ENCODE data around the gene ADGRF1.
"Not testable (repeated sequence)": the region's sequence is repeated elsewhere in the genome, so short reads cannot be mapped to it uniquely, and the experiment has no call there.

The ADGRF1 gene

GRCh38 chr6:47061309-47062300 lies 19.5 kb upstream of the ADGRF1 start:
- no peak for DNase-seq

- no peak for DNase-seq
Measured at GRCh38 chr6:47059216-47059885, 17.2 kb upstream of the ADGRF1 start.

DNA sequence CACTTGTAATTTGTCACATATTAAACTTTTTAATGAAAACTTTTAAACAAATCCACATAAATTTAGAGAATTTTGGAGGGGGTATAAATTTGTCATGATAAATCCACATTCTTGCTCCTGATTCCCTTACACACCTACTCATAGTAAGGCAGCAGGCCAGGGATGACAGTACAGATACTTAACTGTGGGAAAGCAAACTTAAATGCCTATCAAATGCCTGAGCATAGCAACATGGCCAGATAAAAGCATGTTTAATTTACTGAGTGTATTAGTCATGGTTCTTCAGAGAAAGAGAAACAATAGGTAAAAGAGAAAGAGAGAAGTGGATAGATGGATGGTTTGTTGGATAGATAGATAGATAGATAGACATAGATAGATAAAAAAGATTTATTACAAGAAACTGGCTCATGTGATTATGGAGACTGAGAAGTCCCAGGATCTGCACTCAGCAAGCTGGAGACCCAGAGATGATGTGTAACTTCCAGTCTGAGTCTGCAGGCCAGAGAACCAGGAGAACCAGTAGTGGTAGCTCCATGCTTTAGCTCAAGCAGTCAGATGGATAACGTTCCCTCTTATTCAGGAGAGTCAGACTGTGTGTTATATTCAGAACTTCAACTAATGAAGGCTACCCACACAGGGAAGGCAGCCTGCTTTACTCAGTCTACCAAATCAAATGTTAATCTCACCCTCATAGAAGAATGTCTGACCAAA lies 15.9 kb upstream of the ADGRF1 start:
- DNase-seq, result no peak

DNA sequence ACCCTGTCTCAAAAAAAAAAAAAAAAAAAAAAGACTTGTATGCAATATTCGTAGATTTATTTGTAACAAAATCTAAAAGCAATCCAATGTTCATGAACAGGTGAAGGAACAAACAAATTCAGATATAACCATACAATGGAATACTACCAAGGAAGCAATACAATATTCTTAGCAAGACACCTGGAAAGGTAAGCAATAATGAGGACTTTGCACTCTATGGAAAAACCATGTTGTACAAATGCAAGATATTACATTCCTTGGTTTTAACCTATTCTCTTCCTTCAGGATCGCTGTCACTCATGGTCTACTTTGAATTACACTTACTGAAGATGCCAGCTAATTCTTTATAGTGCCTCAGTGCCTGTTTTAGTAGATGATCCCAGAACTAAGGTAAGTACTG lies 14.7 kb upstream of the ADGRF1 start:
- DNase-seq, result no peak

DNA sequence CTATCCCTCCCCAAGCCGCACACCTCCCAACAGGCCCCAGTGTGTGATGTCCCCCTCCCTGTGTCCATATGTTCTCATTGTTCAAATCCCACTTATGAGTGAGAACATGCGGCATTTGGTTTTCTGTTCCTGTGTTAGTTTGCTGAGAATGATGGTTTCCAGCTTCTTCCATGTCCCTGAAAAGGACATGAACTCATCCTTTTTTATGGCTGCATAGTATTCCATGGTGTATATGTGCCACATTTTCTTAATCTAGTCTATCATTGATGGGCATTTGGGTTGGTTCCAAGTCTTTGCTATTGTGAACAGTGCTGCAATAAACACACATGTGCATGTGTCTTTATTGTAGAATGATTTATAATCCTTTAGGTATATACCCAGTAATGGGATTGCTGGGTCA lies 12.2 kb upstream of the ADGRF1 start:
- not testable (repeated sequence) for DNase-seq

DNA sequence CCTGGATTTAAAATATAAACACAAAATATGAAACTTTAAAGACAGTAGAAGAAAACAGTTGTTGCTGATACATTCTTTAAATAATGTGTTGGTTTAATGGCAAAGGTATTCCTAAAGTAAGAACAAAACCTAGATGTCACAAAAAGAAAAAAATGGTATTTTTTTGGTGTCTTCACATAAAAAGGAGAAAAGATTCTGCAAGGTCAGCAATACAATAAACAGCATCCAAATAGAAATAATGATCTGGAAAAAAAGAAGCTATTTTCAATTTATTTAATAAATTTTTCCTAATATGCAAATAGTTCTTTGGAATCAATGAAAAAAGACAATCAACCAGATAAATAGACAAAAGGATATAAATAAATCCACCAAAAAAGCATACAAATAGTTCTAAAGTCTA lies 6.5 kb upstream of the ADGRF1 start:
- DNase-seq, result no peak

- DNase-seq, result no peak
Measured at GRCh38 chr6:47047479-47048407, 5.6 kb upstream of the ADGRF1 start.

DNA sequence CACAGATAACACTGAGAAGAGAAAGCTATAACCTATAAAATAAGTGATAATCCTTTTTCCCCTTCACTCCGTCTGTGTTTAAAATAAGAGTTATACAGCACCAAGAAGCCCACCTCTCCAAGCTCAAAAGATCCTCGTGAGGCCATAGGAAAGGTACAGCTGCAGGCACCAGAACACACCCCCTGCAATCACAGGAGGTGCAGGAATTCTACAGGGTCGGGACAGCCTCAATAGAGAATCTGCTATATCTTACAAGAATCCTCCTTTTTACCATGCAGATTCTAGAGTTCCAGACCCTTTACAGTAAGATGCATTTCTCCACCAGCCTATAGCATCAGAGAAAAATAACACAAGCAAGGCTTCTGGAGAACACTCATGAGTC lies 5.0 kb upstream of the ADGRF1 start:
- DNase-seq, result no peak

DNA sequence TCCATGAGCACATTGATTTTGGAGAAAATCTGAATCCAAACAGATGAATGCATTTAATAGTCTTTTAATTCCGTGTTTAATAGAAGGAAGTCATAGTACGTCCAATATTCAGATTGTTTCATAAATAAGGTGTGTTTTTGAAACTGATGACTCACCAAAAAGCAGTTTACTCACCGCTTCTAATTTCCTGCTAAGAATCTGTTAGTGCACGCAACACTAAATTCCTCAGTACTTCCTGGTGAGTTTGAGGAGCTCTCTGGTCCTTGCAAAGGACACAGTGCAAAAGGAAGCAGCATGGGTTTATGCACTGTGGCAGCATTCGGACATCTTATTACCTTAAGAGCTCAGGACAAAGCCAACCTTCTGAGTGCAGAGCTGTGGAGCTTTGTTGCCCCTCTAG lies 2.3 kb upstream of the ADGRF1 start:
- DNase-seq, result no peak

GRCh38 chr6:47043286-47043685 lies 1.2 kb upstream of the ADGRF1 start:
- no peak for DNase-seq

- no peak for DNase-seq
Measured at GRCh38 chr6:47041741-47042140, 391 bp downstream of the ADGRF1 start.

DNA sequence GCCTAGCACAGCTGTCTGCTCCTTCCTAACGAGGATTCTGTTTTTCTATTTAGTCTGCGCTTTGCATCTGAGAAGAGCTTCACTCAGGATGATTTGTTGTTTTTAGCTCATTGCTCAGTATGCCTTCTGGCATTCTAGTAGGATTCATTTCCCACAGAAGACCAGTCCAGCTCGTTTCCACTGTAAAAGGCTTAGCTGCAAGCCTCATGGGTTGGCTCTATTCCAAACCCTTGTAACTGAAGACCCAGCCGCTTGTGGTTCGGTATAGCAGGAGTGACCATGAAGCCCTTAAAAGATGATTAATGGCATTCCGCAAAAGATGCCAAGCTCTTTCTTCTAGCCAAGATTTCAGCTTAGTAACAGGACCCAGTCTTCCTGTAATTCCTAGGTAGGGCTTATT lies 7.2 kb downstream of the ADGRF1 start:
- no peak for DNase-seq

- no peak for DNase-seq
Measured at GRCh38 chr6:47034421-47034820, 7.7 kb downstream of the ADGRF1 start.

- no peak for DNase-seq
Measured at GRCh38 chr6:47032974-47033765, 9.0 kb downstream of the ADGRF1 start.

DNA sequence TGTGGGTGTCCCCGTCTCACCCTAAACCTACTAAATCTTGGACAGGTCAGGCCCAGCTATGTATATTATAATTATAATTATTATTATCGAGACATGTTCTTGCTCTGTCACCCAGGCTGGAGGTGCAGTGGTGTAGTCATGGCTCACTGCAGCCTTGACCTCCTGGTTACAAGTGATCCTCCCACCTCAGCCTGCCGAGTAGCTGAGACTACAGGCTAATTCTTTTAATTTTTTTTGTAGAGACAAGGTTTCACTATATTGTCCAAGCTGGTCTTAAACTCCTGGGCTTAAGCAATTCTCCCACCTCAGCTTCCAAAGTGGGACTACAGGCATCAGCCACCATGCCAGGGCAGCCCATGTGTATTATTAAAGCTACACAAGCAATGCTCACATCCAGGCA lies 10.5 kb downstream of the ADGRF1 start:
- no peak for DNase-seq

DNA sequence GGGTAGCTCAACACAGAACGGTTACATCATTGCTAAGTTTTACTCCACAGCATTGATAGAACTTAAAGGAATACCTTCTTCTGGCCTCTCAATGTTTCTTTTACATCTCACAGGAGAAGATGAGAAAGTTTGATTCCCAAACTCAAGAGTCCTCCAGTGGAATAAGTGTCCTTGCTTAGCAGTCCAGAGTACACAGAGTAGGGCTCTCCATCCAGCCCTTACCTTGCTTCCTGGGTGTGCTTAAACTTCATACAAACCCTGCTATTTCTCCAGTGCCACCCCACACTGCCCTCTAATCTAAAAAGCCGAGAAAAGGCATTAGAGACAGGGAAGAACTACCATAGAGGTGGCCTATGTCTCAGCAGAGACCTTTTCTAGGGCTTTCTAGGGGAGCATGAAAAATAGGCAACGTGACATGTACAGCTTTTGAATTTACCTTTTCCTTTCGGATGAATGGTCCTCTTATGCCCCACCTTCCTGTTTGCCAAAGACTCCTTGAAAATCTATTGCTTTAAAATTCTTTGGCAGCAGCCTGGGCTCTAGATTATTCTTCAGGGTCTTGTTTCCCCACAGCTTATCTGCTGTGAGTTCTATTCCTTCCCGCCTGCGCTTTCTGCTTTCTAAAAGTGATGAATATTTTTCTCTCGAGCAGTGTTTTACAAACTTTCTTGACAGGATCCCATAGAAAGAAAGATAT lies 12.1 kb downstream of the ADGRF1 start:
- no peak for DNase-seq

- no peak for DNase-seq
Measured at GRCh38 chr6:47028835-47029360, 13.2 kb downstream of the ADGRF1 start.

- DNase-seq, result no peak
Measured at GRCh38 chr6:47027315-47027714, 14.8 kb downstream of the ADGRF1 start.

DNA sequence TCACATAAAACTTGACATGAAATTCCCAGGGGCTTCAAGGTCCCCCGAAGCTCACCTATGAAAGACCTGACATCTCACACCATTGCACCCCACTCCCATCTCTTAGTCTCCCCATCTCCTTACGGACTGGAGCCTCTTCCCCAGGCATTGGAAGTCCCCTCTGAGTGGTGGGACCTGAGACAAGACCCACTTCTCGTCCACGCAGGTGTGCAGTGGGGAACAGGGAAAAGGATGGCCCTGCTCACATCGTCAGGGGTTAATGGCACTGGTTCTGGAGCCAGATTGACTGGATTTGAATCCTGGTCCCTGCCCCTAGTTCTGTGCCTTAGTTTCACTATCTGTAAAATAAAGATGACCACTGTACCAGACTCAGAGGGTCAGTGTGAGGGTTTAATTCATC lies 15.5 kb downstream of the ADGRF1 start:
- DNase-seq, result no peak

- no peak for DNase-seq
Measured at GRCh38 chr6:47023573-47023972, 18.6 kb downstream of the ADGRF1 start.

- no peak for DNase-seq
Measured at GRCh38 chr6:47022191-47022590, 19.9 kb downstream of the ADGRF1 start.

Measured in CD4-positive, alpha-beta T cell treated with Interleukin-15 for 1 hour (primary cell).